GM23248 (cell line): ENCODE data around the gene TMEM132C.

ENCODE experiments used
- EZH2 ChIP-seq: fragments of 200-600 bp; sonication (generic); IDR thresholded peaks from 2 replicates; pipeline ENCODE4 v1.6.1; 2018; ENCODE audit warnings: antibody characterized with exemption, mild to moderate bottlenecking; ENCODE audit not compliant: insufficient read depth, poor library complexity, severe bottlenecking
- EZH2phosphoT487 ChIP-seq: fragments of 200-600 bp; sonication (generic); IDR thresholded peaks from 2 replicates; pipeline ENCODE4 v1.6.1; 2018; ENCODE audit warnings: antibody characterized with exemption, moderate library complexity, mild to moderate bottlenecking, low read depth; ENCODE audit not compliant: insufficient read depth

GRCh38 chr12:128250096-128250495, 16.9 kb upstream of the TMEM132C start:
- TF ChIP-seq EZH2phosphoT487: no peak
- TF ChIP-seq EZH2: no peak
